Mononuclear cell (primary cell): ENCODE results near the gene VIL1. TPM values are rescaled to one million over a fixed set of nuclear protein-coding genes. Genes with fewer than 3 reads are reported as not detected.

Source experiments
- H3K27me3 ChIP-seq: 2 replicates; pipeline ENCODE4 v1.6.0; 2011; ENCODE audit warnings: low read length, control low read depth; ENCODE audit not compliant: insufficient read depth
- H3K4me1 ChIP-seq: 2 replicates; pipeline ENCODE4 v1.5.1; 2011; ENCODE audit warnings: mild to moderate bottlenecking, low read length, control low read depth; ENCODE audit not compliant: insufficient read depth
- H3K4me3 ChIP-seq: 2 replicates; pipeline ENCODE4 v1.5.1; 2011; ENCODE audit warnings: mild to moderate bottlenecking, low read length, moderate library complexity
- H3K9me3 ChIP-seq: 2 replicates; pipeline ENCODE4 v1.5.1; 2011; ENCODE audit warnings: low read depth, mild to moderate bottlenecking, control low read depth, low read length
- total RNA-seq: library from RNA; depleted of rRNA; stranded (reverse); fragments of >200 nt; gene quantifications from one replicate; pipeline ENCODE4 v1.2.3, GENCODE V29; 2012

The VIL1 gene
- total RNA-seq, 1 donor: 2.1 TPM

DNA sequence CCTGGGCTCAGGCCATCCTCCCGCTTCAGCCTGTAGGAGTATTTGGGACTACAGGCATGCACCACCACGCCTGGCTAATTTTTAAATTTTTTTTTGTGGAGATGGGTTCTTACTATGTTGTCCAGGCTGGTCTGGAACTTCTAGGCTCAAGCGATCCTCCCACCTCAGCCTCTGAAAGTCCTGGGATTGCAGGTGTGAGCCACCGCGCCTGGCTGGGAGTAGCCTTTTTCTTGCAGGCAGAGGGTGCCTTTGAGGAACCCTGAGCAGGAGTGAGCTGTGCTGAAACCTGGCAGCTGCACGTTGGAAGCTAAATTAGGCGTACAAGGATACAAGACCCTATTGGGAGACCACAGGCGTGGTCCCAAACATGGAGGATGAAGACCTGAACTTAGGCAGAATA is 11.2 kb upstream of the VIL1 start:
- Histone ChIP-seq H3K27me3 (no peaks in the 10 kb centered on the region), H3K4me3 (no peak overlapping the region), H3K9me3 (no peaks in the 10 kb centered on the region), H3K4me1 (peaks cover 59% of the 10 kb centered on the region)

DNA sequence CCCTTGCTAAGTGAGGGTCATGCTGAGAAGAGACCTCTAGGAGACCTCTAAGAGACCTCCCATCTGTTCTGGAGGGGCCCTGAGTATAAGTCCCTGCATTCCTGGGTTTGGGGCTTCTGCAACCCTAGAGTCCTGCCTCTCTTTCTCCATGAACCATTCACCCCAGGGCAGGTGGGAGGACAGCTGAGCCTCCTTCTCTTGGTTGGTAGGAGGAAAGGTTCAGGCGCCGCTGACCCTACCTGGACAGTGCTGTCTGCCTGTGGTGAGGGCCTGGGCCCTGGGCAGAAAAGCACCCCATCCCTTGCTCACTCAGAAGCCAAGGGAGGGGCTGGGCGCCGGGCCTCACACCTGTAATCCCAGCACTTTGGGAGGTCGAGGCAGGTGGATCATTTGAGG is 604 bp upstream of the VIL1 start:
- Histone ChIP-seq H3K4me1 (no peaks in the 10 kb centered on the region), H3K27me3 (no peaks in the 10 kb centered on the region), H3K4me3 (no peak overlapping the region)

GRCh38 chr2:218419630-218420216 is 800 bp downstream of the VIL1 start:
- Histone ChIP-seq H3K4me1 (no peaks in the 10 kb centered on the region), H3K27me3 (no peaks in the 10 kb centered on the region), H3K9me3 (no peaks in the 10 kb centered on the region), H3K4me3 (no peak overlapping the region)

More for the DNA sequence above, 604 bp upstream of the VIL1 start:
- H3K9me3 ChIP-seq: no peaks in the 10 kb centered on the region

DNA sequence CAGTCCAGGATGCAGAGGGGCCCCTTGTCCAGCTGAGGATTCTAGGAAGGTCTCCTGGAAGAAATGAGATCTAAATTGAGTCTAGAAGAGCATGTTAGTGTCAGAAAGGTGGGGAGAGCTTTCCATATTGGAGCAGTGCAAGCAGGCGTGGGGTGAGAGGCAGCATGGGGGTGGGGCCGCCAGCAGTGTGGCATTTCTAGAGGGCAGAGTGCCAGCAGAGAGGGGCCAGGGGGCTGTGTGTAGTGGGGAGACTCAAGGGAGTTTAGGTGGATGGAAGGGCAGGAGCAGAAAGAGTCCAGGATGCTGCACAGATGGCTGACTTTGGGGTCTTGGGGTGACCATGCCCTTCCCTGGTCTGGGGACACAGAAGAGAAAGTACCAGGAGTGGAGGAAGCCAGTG is 2.1 kb downstream of the VIL1 start:
- Histone ChIP-seq H3K4me1 (no peaks in the 10 kb centered on the region), H3K9me3 (no peaks in the 10 kb centered on the region), H3K4me3 (no peak overlapping the region), H3K27me3 (no peaks in the 10 kb centered on the region)

DNA sequence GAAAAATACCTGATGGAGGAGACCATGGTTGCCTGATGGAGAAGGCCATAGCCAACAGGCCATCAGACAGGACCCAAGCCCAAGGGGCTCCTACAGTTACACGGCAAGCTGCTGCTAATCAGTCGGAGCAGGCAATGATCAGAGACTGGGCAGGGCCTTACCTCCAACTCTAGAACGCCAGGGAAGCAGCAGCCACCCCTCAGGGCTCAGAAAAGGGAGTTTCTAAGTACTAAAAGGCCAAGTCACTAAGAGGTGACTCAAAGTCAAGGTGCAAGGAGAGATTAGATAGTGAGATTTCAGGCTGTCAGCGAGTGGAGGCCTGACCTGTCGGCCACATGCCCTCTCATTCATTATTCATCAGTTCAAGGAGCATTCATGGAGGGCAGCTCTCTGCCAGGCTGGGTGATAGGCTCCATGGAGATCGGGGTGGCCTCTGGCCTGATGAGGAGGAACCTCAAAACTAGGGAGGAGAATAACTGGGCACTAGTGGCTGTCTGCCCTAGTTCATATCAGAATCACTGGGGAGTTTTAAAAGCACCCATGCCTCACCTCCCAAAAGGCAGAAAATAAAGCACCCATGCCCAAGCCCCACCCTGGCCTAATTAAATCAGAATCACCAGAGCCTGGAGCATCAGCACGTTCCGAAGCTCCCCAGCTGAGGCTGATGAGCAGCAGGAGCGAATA is 3.6 kb downstream of the VIL1 start:
- no peaks in the 10 kb centered on the region for H3K27me3 ChIP-seq
- H3K9me3 ChIP-seq: no peaks in the 10 kb centered on the region
- no peaks in the 10 kb centered on the region for H3K4me1 ChIP-seq
- H3K4me3 ChIP-seq: no peak overlapping the region

DNA sequence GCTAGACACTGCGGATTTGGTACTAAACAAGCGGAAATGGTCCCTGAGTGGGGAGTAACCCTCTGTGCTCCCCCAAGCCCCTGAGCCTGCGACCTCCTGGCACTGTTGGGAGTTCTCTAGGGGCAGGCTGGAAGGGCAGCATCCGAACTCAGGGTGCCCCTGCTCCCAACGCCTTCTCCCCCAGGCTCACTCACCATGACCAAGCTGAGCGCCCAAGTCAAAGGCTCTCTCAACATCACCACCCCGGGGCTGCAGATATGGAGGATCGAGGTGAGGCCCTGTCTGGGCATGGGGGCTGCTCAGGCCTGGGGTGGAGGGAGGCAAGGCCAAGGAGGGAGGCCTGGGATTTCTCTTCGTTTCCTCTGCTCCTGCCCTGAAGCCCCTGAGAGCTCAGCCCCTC is 4.7 kb downstream of the VIL1 start:
- Histone ChIP-seq H3K4me3 (no peak overlapping the region), H3K27me3 (no peaks in the 10 kb centered on the region), H3K4me1 (no peaks in the 10 kb centered on the region), H3K9me3 (no peaks in the 10 kb centered on the region)

DNA sequence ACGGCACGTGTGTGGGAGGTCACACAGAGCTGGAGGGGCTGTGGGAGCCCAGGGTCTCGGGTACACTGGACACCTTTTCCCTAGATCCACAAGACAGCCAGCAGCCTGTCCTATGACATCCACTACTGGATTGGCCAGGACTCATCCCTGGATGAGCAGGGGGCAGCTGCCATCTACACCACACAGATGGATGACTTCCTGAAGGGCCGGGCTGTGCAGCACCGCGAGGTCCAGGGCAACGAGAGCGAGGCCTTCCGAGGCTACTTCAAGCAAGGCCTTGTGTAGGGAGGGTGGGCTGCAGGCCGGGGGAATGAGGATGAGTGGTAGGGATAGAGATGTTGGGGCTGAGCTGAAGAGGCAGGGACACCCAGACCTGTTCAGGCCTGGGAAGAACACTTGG is 6.6 kb downstream of the VIL1 start:
- no peaks in the 10 kb centered on the region for H3K9me3 ChIP-seq
- no peaks in the 10 kb centered on the region for H3K4me1 ChIP-seq
- no peak overlapping the region for H3K4me3 ChIP-seq
- H3K27me3 ChIP-seq: no peaks in the 10 kb centered on the region

DNA sequence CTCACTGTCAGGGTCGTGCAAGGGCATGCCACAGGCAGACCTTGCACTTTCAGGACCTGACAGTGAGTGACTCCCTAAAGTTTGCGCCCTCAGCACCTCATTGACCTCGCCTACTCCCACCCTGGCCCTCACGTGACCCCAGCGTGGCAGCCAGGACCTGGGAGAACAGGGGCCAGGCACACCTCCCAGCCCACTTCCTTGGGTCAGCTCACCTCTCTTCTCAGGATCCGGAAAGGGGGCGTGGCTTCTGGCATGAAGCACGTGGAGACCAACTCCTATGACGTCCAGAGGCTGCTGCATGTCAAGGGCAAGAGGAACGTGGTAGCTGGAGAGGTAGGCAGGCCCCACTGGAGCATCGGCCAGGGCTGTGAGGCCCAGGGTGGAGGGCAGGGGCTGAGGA is 8.8 kb downstream of the VIL1 start:
- Histone ChIP-seq H3K27me3 (no peaks in the 10 kb centered on the region), H3K4me3 (no peak overlapping the region), H3K9me3 (no peaks in the 10 kb centered on the region), H3K4me1 (no peaks in the 10 kb centered on the region)

DNA sequence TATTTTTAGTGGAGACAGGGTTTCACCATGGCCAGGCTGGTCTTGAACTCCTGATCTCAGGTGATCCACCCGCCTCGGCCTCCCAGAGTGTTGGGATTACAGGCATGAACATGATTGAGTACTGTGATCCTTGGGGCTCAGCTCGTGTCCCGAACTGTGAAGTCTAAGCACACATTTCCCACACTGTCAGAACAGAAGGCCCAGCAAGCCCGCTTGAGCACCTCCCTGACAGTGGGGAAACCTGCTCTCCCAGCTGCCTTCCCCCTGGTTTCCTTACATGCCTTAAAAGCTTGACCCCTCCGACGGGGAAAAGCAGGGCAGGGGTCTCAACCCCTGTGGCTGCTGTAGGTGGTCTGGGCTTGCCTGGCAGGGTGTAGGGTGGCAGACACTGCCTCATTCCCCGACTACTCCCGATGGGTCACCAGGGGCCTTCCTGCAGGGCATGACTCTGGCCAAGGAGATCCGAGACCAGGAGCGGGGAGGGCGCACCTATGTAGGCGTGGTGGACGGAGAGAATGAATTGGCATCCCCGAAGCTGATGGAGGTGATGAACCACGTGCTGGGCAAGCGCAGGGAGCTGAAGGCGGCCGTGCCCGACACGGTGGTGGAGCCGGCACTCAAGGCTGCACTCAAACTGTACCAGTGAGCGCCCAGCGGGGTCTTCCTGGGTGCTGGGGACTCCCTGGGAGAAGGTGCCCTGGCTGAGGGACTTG is 10.1 kb downstream of the VIL1 start:
- Histone ChIP-seq H3K4me3 (no peak overlapping the region), H3K4me1 (no peaks in the 10 kb centered on the region), H3K27me3 (no peaks in the 10 kb centered on the region), H3K9me3 (no peaks in the 10 kb centered on the region)

DNA sequence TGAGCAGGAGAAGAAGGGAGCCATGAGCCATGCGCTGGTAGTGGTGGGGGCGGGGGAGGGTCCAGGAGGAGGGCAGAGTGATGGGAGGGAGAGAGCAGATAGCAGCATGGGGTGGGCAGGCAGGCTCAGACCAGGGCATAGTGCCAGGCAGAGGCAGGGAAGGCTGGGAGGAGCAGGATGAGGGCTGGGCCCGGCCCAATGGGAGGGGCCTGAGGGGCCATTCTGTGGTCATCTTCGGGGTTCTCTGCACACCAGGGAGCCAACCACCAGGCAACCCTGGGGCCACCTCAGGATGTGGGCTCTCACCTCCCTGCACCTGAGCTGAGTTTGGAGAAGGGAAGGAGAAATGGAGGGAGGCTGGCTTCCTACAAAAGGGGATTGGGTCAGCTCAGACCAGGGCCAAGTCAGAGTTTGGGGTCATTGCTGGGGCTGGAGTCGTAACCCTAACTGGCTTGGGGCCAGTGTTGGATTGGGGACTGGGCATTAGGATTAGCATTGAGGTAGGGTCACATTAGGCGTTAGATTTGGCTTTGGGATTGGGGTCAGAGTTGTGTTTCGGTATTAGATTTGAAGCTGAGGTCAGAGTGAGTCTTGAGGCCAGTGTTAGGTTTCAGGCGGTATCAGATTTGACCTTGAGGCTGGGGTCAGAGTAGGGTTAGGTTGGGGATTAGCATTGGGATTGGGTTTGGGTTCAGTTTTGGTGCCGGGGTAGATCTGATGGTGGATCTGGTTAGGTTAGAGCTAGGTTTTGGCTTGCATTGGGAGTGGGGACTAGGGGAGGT is 11.2 kb downstream of the VIL1 start:
- H3K4me3 ChIP-seq: no peak overlapping the region
- no peaks in the 10 kb centered on the region for H3K9me3 ChIP-seq
- no peaks in the 10 kb centered on the region for H3K4me1 ChIP-seq
- no peaks in the 10 kb centered on the region for H3K27me3 ChIP-seq

- no peaks in the 10 kb centered on the region for H3K9me3 ChIP-seq
- H3K4me3 ChIP-seq: no peak overlapping the region
- H3K27me3 ChIP-seq: no peaks in the 10 kb centered on the region
- no peaks in the 10 kb centered on the region for H3K4me1 ChIP-seq
Observed at GRCh38 chr2:218430721-218431120, 11.8 kb downstream of the VIL1 start.

- Histone ChIP-seq H3K4me3 (no peak overlapping the region), H3K4me1 (no peaks in the 10 kb centered on the region), H3K9me3 (no peaks in the 10 kb centered on the region), H3K27me3 (no peaks in the 10 kb centered on the region)
Observed at GRCh38 chr2:218431878-218432277, 13.0 kb downstream of the VIL1 start.

DNA sequence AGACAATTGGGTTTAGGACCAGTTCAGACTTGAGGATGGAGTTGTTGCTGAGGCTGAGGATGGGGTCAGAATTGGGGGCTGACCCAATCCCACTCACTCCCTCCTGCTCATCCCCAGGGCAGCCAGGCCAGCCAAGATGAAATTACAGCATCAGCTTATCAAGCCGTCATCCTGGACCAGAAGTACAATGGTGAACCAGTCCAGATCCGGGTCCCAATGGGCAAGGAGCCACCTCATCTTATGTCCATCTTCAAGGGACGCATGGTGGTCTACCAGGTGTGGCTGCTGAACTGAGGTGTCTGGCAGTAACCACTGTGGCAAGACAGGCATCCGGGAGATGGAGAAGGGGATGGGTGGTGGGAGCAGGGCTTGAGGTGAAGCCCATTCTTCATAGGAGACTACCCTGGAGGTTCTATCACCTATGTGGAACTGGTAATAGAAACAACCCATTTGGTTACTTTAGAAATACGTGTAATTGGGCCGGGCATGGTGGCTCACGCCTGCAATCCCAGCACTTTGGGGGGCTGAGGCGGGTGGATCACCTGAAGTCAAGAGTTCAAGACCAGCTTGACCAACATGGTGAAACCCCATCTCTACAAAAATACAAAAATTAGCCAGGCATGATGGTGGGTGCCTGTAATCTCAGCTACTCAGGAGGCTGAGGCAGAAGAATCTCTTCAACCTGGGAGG is 13.9 kb downstream of the VIL1 start:
- Histone ChIP-seq H3K27me3 (no peaks in the 10 kb centered on the region), H3K4me1 (no peaks in the 10 kb centered on the region), H3K4me3 (no peak overlapping the region), H3K9me3 (no peaks in the 10 kb centered on the region)

- H3K4me3 ChIP-seq: no peak overlapping the region
- no peaks in the 10 kb centered on the region for H3K9me3 ChIP-seq
- H3K27me3 ChIP-seq: no peaks in the 10 kb centered on the region
- peaks cover 11% of the 10 kb centered on the region for H3K4me1 ChIP-seq
Observed at GRCh38 chr2:218434456-218434855, 15.5 kb downstream of the VIL1 start.
